Stimulated activated naive CD4-positive, alpha-beta T cell (primary cell): Measurements from ENCODE around the gene POFUT2.

Source experiments
- DNase-seq, 6 experiments: peaks; one replicate each; lab custom pipeline; 2025; lab: John Stamatoyannopoulos, UW

Gene POFUT2

DNA sequence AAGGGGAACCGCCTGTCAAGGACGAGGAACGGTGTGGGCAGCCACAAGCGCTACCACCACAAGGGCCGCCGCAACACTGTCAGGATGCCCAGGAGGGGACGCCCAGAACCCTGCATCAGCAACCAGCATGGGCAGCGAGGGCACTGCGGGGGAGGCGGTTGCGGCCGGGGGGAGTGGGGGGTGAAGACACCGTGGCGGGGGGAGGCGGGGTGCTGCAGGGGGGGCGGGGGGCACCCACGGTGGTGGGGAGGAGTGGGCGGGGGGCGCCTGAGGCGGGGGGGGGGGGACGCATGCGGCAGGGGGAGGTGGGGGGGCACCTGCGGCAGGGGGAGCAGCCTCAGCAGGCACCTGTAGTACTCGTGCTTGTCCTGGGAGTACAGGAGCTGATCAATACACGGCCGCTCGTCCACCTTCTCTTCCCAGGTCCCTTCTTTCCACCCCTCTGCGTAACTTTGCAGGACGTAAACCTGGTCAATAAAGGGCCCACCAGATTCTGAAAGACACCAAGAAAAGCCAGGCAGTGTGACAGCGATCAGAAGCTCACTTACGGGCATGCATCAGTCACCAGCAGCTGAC is 4.6 kb downstream of the POFUT2 start:
- no peak for DNase-seq

DNA sequence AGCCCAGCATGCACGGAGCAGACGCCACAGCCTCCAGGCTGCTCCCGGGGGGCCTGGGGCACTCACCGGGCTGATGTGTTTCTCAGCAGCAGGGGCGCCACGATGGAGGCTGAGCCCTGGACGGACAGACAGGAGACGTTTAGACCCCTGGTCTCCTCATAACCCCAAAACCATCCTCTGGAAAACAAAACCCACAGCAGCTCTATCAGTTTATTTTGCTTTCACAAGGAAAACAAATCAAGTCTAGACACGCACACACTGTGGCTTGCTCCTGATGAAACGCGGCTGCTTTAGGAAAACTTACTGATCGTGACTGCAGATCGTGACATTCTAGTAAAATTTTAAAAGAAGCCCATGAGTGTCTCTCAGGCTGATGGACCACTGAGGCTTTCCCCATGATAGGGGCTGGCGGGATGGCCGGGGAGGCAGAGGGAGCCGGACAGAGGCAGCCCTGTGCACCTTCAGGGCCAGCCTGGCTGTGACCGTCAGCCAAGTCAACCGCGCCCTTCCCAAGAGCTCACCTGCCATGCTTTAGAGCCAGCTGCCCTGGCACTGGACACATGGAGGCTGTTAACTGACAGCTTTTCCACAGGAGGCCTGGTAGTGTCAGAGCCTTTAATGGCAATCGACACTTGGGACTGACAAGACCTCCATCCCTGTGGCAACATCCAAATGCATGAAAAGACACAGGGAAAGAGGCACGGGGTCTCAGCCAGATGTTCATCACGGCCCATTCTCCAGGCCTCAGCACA is 5.2 kb downstream of the POFUT2 start:
- no peak for DNase-seq

DNA sequence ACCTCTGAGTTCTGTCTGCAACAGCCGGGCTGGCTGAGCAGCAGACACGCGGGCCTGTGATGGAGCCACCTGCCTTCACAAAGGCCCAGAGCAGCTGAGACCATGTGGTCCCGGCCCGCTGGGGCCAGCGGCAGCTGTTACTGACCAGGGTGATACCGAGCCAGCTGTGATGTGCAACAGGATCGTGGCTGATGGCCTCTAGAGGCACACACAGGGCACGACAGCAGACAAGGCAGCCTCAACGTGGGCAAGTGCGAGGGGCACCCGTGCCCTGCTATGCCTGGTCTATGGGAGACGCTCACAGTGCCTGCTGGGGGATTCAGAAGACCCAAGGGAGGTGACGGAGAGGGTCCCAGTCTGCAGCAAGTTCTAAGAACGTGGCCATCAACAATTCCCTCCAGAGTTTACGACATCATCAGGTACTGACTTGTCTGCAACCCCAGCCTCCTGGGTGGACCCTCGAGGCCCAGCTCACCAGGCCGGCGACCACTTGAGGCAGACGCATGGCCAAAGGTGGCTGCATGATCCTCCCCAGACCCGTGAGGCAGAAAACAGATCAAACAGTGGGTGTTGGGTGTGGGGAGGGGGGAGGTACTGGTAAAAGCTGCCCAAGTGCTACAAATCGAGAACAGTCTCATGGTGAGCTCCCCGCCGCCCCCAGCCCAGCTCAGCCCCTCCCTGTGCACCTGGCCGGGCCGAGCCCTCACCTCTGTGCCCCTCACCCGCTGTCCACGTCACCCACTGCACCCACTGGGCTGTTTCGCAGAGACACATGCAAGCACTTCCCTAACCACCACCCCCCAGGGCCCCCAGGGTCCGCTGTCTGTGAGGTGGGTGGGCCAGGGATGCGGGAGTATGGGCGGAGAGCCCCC is 6.0 kb downstream of the POFUT2 start:
- DNase-seq: no peak

DNA sequence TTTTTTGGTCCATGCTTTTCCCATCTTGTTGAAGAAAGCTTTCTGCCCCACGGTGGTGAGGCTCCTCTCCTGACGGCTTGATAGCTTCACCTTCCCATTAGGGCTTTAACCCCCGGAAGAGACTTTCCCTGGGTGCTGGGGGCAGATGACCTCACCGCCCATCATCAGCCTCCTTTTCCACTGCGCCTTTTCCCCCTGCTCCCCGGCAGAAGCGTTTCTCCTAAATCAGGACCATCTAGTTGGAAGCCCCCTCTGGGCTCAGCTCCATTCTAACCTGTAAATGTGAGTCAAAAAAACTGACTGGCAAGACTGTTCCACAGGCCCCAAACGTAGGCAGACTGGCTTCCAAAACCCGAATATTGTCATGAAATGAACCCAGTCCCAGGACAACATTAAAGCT is 6.7 kb downstream of the POFUT2 start:
- no peak for DNase-seq

DNA sequence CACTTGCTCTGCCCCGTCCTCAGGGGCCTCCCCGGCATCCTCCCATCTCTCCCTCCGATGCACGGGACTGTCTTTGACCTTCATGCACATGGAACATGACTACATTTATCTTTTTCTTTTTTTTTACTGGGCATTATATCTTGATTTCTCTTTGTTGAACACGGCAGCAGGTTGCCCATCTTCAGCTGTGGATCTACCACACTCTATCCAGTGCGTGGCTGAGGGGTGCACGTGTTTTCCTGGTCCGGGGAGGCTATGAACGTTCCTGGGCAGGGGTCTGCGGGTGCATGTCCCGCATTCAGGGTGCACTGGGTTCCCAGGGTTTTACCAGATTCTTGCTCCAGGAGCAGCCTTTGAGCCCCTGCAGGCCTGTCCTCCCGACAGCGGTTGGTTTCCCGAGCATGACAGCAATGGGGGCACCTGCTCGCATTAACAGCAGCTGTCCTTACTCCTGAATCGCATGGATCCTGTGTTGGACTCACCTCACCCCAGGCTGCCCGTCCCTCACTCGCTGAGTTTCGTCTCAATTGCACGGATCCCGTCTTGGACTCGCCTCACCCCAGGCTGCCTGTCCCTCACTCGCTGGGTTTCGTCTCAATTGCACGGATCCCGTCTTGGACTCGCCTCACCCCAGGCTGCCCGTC is 7.4 kb downstream of the POFUT2 start:
- no peak for DNase-seq

DNA sequence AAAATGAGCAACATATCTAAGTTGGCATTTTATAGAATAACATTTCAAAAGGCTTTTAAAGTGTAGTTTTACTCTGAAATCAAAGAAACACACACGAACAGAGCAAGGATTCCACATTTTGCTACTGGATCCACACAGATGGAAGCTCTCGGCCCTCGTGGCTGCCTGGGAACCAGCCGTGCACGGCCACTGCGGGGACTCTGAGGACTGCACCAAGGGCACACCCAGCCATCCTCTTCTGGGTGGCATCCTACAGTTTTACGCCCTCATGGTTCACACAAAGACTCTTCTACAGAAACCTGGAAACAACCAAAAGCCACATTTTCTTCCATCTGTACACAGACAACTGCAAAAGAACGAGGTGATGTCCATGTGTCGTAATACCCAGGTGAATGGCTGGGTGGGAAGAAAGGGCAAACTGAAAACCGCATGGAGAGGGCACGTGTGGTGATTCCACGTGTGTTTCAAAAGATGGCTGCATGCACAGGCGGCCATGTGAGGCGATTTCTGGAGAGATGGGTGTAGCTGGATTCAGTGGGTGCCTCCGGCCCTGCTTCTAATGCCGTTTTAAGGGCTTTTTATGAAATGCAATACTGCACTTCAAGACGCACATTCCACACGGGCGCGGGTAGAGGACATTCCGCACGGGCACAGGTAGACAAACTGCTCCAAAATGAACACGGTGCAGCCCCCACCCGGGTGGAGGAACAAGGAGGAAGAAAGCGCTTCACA is 8.1 kb downstream of the POFUT2 start:
- no peak for DNase-seq

DNA sequence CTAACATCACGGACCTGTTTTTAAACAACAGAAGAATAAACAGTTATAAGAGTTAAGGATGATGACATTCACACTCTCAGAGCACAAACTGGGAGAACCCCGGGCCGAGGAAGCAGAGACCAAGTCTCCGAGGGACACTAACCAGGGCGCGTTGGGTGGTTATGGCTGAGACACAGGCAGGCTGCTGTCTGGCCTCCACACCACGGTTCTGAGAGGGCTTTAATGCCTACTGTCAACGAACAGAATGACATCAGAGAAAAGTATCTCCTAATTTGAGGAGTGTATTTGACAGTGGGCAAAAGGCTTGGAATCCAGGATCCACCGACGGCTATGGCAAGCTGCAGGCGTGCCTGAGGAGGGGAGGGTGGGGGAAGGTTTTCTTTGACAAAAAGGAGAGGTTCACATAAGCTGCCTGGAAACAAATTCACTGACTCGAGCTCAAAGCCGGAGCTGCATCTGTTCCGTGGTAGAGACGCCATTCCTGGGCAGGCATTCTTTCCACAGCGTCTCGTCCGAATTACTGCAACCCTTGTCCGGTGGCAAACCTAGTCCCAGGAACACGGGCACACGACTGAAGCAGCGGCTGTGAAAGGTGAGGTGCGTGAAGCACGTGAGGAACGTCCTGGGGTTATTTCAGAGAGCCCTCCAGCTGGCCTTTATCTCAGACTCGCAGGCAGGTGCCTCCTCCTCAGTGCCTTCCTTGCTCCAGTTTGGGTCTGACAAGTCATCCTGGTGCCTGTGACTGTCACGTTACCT is 9.4 kb downstream of the POFUT2 start:
- no peak for DNase-seq

DNA sequence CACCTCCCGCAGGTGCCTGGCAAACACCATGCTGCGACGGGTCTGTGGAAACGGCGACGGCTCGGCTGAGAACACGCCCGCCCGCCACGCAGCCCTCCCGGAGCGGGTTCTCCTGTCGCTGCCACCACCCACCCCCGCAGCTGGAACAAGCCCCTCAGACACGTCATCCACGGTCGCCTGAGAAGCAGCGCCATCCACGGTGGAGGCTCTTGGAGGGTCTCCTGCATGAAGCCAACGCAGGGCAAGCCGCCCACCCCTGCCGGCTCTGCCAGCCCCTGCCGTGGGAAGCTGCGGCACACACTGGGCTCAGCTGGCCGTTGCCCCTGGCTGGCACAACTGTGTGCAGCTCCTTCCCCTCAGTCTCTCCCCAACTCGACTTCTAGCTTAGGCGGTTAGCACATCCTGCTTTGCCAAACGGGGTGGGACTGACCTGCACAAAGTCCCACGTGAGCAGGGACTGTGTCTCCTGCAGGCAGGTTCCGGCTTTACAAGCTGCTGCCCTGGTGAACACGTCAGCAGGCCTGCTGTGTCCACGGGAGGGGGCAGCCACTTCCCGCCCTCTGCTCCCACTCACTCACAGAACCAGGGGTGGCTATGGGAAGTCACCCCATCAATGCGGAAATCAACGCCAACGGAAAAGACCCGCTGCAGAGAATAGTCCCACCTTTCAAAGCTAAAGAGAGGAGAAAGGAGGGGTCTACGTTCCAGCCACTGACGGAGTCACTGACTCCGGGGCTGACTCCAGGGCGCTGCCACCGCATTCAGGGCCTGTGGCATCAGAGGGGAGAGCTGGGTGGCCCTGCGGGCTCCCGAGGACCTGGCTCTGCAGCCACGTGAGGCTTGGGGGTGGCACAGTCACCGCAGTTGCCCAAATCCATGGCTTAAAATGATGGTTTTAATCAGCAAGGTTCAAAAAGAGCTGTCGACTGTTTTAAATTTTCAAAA is 10.3 kb downstream of the POFUT2 start:
- DNase-seq: no peak

DNA sequence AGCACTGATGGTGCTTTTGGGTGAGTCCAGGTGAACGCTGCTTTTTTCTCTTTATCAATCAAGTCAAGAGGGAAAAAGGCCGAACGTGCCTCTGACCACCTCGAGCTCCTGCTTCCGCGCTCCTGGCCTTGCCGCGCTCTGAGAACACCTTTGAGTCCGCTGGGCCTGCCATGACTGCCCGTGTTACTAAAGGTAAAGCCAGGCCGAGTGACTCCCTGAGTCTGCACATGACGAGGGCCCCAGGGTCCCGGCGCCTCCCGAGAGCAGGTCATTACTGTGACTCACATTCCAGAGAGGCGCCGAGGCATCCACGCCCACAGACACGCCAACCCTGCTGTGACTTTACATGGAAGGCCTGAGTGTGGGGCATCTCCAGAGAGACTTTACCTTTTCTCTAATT is 11.1 kb downstream of the POFUT2 start:
- DNase-seq: no peak

DNA sequence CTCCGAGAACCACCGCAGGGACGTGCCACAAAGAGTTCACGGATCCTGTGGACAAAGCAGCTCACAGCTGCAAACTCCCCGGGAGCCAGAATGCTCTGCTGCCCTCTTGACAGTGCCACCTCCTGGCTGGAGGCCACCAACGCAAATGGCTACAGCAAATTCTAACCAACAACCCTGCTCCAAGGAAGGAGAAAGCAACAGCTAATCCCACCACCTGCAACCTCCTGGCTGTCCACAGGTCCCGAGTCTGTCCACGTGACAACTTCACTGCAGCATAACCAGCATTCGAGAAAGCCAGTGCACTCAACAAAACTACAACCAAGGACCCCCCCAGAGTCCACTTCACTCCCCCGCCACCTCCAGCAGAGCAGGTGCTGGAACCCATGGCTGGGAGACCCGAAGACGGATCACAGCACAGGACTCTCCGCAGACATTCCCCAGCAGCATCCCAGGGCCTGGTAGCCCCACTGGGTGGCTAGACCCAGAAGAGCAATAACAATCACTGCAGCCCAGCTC is 17.3 kb downstream of the POFUT2 start:
- no peak for DNase-seq

DNA sequence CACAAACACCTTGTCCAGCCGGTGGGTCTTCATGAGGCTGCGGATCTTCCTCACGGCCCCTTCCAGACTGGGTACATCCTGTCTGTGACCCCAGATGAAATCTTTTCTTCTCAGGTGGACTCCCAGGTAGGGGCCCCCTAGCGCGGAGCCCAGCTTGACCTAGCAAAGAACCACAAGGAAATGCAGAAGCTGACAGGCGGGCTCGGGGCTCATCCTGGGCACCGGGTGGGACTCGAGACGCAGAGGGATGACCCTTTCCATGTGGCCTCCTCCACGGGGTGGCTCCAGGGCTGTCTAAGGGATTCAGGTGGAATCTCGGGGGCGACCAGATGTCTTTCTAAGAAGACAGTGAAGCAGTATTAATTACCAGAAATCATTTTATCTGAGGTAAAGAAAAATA is 17.8 kb downstream of the POFUT2 start:
- no peak for DNase-seq

DNA sequence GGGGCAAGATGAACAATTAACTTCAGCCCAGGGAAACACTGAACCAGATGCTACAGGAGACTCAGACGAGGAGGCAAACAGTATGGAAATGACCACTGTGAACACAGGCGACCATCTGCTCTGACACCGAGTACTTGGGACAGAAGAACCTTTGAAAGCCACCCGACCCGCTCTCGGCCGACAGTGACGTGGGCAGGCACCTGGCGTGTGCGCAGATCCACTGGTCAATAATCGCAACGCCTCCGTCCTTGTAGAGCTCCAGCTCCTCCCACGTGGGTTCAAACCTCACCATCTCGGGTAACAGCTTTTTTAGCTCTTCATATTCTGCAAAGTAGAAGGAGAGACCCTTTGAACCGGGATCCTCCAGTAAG is 20.3 kb downstream of the POFUT2 start:
- DNase-seq: no peak

DNA sequence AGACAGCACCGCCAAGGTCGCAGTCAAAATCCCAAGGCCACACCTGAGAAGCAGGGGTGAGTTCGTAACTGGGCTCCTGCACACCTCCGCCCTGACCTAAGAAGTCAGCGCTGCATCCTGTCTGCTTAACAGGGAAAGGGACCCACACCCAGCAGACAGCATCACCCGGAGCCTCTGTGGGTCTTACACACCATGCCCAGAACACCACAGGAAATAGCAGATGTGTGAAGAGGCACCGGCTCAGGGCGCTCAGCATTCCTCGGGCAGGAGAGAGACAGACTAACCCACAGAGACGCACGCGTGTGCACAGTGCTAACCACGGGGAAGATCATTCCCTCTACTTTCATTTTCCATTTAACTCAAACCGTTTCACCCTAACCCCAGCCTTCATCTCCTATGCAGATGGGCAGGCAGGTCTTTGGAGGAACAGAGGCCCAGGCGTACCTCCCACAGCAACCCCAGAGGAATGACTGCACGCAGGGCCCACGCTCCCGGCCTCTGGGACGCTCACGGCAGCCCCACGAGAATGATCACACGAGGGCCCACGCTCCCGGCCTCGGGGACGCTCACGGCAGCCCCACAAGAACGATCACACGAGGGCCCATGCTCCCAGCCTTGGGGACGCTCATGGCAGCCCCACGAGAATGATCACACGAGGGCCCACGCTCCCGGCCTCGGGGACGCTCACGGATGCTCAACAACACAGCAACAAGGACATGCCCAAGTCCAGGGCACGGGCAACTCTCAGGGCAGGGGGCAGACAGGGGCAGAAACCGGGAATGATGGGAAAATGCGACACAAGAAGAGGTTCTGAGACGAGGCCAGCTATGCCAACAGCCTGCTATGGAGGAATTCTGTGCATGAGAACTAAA is 20.9 kb downstream of the POFUT2 start:
- DNase-seq: peak in 3 of 6 experiments; percentile 19 to 45 (median 28)

DNA sequence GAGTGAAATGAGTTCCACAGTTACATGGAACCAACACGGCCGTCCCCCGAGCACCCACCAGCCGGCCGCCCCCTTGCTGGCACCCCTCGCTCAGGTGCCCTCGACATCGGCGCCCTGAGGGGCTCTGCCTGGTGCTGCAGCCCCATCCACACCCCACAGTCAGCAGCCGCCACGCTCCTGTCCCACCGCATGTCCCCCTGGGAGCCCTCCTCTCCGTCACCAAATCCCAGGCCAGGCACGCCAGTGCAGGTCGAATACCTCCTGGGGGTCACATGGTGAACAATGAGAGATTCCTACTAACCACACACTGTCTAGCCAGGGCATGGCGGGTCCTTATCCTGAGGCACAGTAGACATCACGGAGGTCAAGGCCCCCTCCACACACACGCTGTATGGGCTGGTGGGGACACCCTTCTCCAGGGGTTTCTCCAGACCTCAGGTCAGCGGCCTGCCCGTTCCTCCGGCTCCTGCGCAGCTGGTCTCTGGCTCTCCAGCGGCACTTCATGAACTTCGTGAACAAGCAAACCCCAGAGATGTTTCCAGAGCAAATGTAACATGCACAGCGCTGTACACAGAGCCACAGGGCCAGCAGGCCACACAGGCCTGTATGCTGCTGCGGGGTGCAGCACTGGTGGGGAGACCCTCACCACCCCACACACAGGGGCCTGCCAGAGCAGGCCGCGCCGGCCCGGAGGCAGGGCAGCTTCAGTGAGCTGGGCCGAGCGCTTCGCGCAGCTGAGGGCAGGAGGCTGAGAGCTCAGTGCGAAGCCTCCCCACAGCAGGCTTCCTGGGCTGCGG is 21.8 kb downstream of the POFUT2 start:
- DNase-seq: no peak

DNA sequence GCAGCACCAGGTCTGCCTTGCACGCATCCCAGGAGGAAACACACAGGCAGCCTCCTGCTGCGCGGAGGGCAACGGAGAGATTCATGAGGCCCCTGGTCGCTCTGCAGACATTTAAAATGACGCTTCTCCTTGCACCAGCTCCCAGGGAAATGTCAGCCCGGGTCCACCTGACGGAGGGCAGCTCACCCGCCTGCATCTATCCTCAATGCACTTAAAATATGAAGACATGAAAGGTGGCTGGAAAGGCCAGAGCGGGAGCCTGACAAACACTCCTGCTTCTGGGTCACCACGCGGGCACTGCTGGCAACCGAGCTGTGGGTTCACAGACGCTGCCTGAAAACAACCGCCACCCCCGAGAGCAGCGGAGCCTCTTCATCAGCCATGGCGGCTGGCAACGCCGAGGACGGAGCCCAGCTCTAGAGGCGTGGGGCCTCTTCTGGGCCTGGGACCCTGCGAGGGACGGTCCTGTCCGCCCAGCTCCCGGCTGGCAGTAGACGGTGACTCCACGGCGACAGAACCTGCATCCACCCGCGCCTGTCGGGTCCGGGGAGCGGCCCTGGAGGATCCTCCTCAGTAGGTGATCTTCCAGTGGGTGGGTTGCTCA is 22.7 kb downstream of the POFUT2 start:
- no peak for DNase-seq

DNA sequence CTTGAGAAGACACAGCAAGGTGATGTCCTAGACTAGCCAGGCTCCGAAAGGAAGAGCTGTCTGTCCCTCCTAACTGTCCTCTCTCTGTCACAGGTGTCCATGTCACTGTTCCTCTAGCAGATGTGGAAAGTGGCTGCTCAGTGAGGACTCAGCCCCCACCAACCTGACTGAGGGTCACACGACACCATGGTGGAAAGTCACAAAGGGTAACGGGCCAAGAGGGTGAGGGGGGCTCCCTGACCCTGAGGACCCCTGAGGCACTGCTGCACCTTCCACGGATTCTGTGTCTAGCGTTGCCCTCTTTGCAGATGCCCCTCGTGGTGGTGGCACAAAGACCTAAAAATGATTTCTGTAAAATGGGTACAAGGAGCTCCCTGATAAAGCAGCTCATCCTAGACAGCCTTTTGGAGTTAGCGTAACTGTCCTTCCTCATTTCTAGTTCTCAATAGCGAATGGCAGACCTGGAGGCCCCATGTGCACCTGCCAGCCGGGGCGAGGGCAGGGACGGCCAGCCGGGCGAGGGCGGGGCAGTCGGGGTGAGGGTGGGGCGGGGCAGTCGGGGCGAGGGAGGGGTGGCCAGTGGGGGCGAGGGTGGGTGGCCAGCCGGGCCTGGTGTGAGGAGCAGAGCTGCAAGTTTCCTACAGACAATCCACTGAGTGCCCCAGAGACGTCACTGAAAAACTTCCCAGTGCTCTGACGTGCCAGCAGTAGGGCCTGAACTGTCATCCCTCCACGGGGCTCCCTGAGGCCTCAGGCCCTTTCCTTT is 23.4 kb downstream of the POFUT2 start:
- no peak for DNase-seq

DNA sequence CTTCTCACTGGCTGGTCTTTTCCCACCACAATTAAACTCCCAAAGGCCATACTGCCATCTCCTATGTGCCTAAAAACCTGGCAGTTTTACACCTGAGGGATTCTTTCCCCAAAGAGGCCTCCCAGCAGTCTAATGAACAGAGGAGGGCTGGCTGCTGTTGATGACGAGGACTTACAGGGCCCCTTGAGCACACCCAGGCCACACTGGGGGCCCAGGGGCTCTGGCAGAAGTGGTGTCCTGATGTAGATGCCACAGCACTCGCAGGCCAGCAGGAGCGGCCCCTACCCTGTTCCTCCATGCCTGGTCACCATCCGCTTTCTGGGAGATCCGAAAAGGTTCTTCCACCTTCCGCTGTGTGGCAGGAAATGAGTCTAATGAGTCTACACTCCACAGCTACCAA is 24.2 kb downstream of the POFUT2 start:
- DNase-seq: no peak
